Adipose tissue (tissue), 3 donors: ENCODE data around the gene BGLAP. TPM values are rescaled to one million over a fixed set of nuclear protein-coding genes. Genes with fewer than 3 reads are reported as not detected.

ENCODE experiments used
- H3K27ac ChIP-seq: one replicate; pipeline ENCODE4 v1.5.1; 2013; ENCODE audit warnings: low read depth, low read length
- WGBS, 3 donors: extraction: QIAGEN DNeasy Blood & Tissue Kit; methylation state at CpG; one replicate each; pipeline ENCODE4 v1.1.7; 2013; 5-methylcytosine and 5-hydroxymethylcytosine counted together
- polyA plus RNA-seq, 3 donors: library from polyadenylated mRNA; stranded (reverse); fragments of 200-250 nt; gene quantifications; one replicate each; pipeline ENCODE4 v1.2.3, GENCODE V29; 2013
- donor health status: healthy with polysubstance abuse.
- donor health status: Bipolar disorder and iron deficiency.
- donor health status: healthy.

The BGLAP gene
- polyA plus RNA-seq, 3 donors, result 0.31 to 2.8 (median 0.71) TPM

DNA sequence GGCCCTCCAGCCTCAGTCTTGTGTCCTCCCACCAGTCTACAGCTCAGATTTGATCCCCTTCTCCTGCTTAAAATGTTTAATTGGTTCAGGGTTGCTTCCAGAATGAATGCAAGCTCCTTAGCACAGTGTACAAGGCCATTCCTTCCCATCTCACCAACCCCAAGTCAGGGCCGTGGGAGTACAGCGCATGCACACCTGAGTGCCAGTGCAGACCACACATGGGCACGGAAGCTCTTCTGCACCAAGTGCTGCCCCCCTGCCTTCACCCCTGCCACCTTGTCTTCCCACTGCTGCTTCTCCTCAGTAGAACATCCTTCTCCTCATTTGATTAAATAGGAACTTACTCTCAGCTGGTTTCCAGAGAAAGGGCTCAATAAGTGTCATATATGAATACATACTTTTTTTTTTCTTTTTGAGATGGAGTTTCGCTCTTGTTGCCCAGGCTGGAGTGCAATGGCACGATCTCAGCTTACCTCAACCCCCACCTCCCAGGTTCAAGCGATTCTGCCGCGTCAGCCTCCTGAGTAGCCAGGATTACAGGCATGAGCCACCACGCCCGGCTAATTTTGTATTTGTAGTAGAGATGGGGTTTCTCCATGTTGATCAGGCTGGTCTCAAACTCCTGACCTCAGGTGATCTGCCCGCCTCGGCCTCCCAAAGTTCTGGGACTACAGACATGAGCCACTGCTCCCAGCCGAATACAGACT lies 19.8 kb upstream of the BGLAP start:
- 94% methylated on average over 13 of the region's 13 CpGs for WGBS, 3 donors
- no peak overlapping the region for H3K27ac ChIP-seq

DNA sequence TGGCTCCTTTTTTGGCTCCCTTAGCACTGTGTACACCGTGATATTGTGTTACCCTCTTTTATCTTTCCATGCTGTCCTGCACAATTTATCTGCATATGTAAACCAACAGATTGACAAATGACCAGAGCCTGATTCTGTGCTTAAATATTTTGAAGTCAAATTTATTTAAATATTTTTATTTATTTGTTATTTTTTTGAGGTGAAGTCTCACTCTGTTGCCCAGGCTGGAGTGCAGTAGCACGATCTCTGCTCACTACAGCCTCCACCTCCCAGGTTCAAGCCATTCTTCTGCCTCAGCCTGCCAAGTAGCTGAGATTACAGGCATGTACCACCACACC lies 16.3 kb upstream of the BGLAP start:
- no peak overlapping the region for H3K27ac ChIP-seq
- WGBS, 3 donors, result 8 to 13% (median 13%) methylated on average over 2 of the region's 2 CpGs

DNA sequence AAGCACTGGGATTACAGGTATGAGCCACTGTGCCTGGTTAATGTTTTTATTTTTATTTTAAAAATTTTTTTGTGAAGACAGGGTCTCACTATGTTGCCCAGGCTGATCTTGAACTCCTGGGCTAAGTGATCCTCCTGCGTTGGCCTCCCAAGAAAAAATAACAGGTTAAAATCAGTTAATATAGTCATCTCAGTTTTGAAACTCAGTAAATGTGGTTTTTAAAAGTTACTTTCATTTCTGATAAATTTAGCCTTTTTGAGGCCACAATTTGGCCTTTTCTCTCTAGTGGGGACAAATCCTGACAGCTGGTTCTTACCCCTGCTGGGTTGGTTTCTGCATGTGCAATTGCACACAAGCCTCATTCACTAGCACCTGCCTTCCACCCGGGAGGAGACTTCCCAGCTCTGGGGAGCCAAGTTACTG lies 15.9 kb upstream of the BGLAP start:
- 70 to 75% (median 75%) methylated on average over 2 of the region's 2 CpGs for WGBS, 3 donors
- H3K27ac ChIP-seq, result no peak overlapping the region

DNA sequence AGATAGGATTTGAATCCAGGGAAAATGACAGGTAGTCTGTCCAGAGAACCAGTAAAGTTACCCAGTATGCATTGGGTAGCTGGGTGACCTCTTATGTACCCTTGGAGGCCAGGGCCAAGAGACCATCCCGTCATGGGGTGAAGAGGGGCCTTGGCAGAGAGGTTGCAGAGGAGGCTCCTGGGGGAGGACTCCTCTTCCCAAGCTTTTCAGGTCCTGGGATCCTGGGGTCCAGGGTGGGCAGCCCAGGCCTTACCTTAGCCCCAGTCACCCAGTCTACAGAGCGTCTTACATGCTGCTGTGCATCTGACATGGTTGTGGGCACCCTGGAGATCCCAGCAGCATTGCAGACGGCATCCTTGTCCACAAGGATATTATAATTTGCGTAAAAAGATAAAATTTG lies 15.2 kb upstream of the BGLAP start:
- WGBS, 3 donors, result 84 to 97% (median 94%) methylated on average over 4 of the region's 4 CpGs

DNA sequence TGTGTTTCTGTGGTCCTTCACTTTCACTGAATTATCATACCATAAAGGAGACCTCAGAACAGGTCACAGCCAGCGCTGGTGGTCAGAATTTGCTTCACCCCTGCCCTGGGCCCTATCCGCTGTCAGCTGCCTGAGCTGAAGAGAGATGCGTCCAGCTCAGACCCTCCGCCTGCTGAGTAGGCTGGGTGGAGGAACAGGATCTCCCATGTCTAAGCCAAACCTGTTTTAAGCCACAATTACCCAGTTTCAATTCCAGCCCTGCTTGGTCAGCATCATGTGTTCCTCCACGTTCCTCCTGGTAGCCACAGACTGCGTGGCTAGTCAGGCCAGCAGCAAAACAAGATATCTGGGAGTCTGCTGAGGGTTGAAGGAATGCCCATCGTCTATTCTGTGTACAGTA lies 13.5 kb upstream of the BGLAP start:
- H3K27ac ChIP-seq, result no peak overlapping the region
- 75 to 86% (median 76%) methylated on average over 7 of the region's 7 CpGs for WGBS, 3 donors

More for the DNA sequence above, 15.2 kb upstream of the BGLAP start:
- no peak overlapping the region for H3K27ac ChIP-seq

DNA sequence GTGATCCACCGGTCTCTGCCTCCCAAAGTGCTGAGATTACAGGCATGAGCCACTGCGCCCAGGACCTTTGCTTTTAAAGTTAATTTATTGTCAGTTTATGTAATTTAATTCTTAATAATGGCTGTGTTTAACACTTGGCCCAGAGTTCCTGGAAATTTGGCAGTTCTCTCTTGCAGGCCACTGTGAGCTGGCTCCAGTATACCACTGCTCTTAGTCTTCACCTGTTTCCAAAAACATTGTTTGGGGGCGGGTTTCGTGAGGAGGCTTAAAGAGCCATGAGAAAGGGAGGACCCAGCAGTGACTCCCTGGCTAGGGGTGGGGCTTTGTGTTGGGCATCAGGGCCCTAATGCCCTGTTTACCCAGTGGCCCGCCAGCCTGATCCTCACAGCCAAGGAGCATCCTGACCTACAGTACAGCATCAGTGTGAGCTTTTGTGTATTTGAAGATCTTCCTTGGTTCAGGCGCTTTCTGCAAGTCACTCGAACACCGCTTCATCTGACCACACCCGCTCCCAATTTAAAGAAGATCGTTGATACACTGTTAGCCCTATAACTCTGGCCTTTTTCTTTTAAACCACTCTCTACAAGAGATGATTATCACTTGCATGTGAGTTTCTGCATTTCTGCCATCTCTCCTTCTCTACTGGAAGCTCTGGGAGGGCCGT lies 12.0 kb upstream of the BGLAP start:
- WGBS, 3 donors, result 84 to 94% (median 84%) methylated on average over 11 of the region's 11 CpGs
- H3K27ac ChIP-seq, result no peak overlapping the region

DNA sequence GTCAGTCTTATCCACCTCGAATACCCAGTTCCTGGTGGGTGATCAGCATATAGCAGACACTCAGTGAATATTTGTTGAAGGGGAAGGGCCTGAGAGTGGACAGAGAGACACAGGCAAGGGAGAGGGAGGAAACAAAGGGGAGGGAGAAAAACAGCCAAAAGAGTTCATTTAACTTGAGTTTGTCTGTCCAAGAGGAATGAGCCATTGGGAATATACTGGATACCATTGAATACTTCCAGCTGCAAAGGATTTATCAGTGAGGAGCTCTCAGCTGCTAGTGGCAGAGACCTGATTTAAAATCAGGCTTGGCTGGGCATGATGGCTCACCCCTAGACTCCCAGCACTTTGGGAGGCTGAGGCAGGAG lies 11.5 kb upstream of the BGLAP start:
- H3K27ac ChIP-seq, result no peak overlapping the region
- 74 to 91% (median 77%) methylated on average over 1 of the region's 1 CpG for WGBS, 3 donors

DNA sequence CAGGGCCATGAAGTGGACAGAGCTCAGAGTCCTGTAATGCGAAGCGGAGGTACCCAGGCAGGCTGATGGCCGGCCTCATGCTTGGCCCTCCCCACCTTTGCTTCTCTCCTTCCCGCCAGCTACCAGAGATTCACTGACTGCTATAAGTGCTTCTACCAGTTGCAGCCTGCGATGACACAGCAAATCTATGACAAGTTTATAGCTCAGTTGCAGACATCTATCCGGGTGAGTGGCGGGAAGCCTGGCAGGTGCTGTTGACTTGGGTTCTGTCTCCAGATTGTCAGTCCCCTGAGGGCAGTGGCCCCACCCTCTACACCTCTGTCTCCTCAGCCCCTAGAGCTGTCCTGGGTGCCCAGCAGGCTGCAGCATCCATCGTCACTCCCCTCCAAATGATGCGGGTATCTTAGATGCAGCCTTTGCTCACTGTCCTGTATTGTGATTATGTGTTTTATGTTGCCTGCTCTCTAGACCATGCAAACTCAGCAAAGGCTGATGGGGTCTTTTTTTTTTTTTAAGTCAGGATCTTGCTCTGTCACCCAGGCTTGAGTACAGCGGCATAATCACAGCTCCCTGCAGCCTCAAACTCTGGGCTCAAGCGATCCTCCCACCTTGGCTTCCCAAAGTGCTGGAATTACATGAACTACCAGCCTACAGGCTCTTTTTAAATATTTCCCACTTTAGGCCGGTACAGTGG lies 9.6 kb upstream of the BGLAP start:
- no peak overlapping the region for H3K27ac ChIP-seq
- WGBS, 3 donors, result 83 to 86% (median 84%) methylated on average over 12 of the region's 12 CpGs

DNA sequence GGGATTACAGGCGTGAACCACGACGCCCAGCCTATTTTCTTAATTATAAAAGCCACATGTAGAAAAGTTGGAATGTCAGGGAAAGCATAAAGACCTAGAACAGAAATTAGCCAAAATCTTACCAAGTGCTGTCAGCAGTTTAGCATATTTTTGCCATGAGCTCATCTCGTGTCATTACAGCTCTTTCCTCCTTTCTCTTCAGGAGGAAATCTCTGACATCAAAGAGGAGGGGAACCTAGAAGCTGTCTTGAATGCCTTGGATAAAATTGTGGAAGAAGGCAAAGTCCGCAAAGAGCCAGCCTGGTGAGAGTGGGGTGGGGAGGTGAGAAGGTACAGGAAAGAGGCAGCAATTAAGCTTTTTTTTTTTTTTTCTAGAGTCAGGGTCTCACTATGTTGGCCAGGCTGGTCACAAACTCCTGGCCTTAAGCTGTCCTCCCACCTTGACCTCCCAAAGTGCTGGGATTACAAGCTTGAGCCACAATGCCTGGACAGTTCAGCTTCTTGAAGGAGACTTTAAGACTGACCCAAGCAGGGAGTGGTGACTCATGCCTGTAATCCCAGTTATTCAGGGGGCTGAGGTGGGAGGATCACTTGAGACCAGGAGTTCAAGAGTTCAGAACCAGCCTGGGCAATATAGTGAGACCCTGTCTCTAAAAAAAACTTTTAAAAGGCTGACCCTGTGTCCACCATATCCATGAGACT lies 8.4 kb upstream of the BGLAP start:
- no peak overlapping the region for H3K27ac ChIP-seq
- WGBS, 3 donors, result 73 to 82% (median 81%) methylated on average over 5 of the region's 5 CpGs

DNA sequence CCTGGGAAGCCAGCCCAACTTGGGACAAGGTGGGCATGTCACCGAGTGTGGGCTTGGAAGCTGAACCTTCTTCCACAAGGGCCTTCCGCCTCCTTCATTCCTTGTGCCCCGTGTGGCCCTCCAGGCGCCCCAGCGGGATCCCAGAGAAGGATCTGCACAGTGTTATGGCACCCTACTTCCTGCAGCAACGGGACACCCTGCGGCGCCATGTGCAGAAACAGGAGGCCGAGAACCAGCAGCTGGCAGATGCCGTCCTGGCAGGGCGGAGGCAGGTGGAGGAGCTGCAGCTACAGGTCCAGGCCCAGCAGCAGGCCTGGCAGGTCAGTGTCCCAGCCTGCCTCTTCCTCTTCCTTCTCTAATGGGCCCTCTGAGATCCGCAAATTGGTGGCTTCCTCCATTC lies 5.8 kb upstream of the BGLAP start:
- 93 to 95% (median 93%) methylated on average over 12 of the region's 12 CpGs for WGBS, 3 donors
- H3K27ac ChIP-seq, result no peak overlapping the region

DNA sequence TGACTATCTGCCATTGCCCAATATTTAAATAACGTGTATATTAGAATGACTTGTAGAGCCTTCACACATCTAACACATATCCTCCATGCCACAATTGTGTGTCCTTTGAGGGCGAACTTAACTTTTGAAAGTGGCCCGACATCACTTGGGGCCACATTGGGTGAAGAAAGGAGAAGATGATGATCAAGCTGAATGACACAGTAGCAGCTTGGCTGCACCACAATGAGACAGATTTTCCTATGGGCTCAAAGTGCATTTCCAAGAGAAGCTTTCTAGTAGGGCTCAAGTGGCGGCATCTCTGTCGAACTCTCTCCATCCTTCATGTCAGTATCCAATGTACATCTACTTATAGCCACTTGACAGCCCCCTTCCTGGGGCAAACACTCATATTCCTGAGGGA lies 3.7 kb upstream of the BGLAP start:
- 92 to 98% (median 93%) methylated on average over 5 of the region's 5 CpGs for WGBS, 3 donors

DNA sequence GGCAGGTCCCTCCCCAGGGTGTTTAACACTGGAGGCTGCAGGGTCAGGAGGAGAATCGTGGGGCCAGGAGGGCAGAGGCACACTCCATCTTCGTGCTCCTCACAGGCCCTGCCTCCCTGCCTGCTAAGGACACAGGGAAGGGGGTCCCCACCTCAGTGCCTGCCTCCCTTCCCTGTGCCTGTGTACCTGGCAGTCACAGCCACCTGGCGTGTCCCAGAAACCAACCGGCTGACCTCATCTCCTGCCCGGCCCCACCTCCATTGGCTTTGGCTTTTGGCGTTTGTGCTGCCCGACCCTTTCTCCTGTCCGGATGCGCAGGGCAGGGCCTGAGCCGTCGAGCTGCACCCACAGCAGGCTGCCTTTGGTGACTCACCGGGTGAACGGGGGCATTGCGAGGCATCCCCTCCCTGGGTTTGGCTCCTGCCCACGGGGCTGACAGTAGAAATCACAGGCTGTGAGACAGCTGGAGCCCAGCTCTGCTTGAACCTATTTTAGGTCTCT lies 623 bp upstream of the BGLAP start:
- 64 to 73% (median 66%) methylated on average over 14 to 15 of the region's 15 CpGs for WGBS, 3 donors
- no peak overlapping the region for H3K27ac ChIP-seq

More for the DNA sequence above, 3.7 kb upstream of the BGLAP start:
- no peak overlapping the region for H3K27ac ChIP-seq

DNA sequence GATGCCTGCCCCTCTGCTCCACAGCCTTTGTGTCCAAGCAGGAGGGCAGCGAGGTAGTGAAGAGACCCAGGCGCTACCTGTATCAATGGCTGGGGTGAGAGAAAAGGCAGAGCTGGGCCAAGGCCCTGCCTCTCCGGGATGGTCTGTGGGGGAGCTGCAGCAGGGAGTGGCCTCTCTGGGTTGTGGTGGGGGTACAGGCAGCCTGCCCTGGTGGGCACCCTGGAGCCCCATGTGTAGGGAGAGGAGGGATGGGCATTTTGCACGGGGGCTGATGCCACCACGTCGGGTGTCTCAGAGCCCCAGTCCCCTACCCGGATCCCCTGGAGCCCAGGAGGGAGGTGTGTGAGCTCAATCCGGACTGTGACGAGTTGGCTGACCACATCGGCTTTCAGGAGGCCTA lies 754 bp downstream of the BGLAP start:
- 74 to 80% (median 77%) methylated on average over 10 of the region's 10 CpGs for WGBS, 3 donors
- H3K27ac ChIP-seq, result no peak overlapping the region

DNA sequence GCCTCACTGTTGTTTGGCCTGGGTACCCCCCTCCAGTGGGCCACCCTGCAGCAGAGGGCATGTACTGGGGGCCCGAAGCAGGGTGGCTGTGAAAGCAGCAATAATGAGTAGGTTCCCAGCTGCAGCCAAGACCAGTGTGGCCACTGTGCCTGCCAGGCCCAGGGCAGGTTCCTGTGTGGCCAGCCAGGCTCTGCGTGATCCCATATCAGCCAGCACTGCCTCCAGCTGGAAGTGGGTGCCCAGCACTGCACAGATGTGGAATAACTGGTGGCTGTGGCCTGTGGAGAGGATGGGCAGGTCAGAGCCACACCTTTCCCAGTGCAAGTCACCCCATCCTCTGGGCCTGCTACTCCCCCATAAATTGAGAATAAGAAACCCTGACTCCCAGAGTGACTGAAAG lies 2.1 kb downstream of the BGLAP start:
- no peak overlapping the region for H3K27ac ChIP-seq
- 69 to 94% (median 82%) methylated on average over 2 of the region's 2 CpGs for WGBS, 3 donors

DNA sequence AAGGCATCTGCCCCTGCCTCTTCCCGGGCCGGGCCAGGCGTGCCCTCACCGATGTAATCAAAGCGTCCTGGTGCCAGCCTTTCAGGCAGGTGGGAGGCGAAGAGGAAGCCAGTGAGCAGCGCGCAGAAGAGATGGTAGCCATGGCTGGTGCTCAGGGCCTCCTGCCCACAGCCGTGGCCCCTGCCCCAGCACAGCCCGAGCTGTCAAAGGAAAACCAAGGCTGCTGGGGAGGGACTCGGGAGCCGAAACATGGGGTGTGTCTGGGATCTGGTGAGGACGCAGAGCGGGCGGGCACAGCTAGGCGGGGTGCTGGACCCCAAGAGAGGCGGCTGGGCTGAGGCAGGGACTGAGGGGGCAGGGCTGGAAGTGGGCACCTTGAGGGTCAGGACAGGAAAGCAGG lies 2.7 kb downstream of the BGLAP start:
- H3K27ac ChIP-seq, result no peak overlapping the region
- 79 to 92% (median 88%) methylated on average over 17 of the region's 17 CpGs for WGBS, 3 donors

DNA sequence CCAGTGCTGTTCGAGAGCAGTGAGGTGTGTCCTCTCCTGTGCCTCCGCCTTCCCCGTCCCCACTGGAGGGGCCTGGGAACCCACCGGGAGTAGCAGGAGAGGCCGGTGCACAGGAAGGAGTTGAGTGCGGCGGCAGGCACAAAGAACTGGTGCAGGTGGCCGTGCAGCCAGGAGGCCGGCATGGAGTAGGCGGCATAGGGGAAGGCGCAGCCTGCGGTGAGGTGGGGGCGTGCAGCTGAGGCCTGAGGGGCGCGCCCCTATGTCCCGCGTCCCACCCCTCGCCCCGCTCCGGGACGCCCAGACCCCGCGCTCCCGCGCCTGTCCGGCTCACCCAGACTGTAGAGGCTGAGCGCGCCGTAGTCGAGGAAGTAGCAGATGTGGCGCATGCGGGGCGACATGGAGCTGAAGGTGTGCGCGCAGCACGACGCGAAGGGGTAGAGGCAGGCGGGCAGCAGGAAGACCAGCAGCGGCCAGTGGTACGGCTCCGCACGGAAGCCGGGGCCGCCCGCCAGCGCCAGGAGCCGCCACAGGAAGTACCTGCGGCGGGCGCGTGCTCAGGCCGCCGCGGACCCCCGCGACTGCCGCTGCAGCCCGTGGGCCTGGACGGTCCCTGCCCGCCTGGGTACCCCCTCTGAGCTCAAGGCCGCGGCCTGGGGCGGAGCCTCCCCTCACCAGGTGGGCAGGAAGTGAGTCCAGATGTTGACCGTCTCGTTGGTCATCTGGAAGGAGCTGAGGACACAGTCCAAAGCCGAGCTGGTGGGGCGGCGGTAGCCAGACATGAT lies 3.7 kb downstream of the BGLAP start:
- WGBS, 3 donors, result 5 to 6% (median 5%) methylated on average over 59 to 69 of the region's 69 CpGs
- no peak overlapping the region for H3K27ac ChIP-seq

DNA sequence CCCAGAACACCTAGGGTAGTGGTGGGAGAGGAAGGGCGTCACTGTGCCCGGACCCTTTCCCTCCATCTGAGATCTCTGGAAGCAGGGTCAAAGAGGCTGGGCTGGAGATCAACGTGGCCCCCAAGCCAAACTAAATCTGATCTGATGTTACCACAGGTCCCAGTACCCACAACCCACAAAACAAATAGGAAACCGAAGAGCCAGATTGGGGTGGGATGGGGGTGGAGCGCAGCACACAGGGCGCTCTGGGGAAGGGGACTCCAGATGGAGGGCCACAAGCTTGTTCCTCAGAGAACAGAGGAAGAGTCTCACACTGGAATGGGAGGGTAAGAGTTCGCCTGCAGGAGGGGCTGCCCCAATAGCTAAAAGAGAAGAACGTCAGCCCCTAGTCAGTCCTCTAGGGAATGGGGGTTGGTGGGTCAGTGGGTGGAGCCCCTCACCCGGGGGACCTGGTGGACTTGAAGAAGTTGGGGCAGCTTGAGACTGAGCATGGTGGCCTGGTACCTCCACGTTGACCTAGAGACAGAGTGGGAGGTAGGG lies 4.3 kb downstream of the BGLAP start:
- no peak overlapping the region for H3K27ac ChIP-seq
- 50 to 66% (median 52%) methylated on average over 10 of the region's 10 CpGs for WGBS, 3 donors
